HTR-8/SVneo (cell line): Measurements from ENCODE around the gene TNFSF9.
"Not testable (repeated sequence)": the region's sequence is repeated elsewhere in the genome, so short reads cannot be mapped to it uniquely, and the experiment has no call there.

ENCODE experiments used
- DNase-seq: peaks from one replicate; pipeline ENCODE4 v3.0.0; 2011; ENCODE audit warnings: low spot score, mixed read lengths; ENCODE audit not compliant: insufficient read length
- FAIRE-seq: peaks from 2 replicates; lab custom pipeline; 2011; peaks lifted over from hg19 to GRCh38; lab: Jason Lieb, UNC

The TNFSF9 gene

DNA sequence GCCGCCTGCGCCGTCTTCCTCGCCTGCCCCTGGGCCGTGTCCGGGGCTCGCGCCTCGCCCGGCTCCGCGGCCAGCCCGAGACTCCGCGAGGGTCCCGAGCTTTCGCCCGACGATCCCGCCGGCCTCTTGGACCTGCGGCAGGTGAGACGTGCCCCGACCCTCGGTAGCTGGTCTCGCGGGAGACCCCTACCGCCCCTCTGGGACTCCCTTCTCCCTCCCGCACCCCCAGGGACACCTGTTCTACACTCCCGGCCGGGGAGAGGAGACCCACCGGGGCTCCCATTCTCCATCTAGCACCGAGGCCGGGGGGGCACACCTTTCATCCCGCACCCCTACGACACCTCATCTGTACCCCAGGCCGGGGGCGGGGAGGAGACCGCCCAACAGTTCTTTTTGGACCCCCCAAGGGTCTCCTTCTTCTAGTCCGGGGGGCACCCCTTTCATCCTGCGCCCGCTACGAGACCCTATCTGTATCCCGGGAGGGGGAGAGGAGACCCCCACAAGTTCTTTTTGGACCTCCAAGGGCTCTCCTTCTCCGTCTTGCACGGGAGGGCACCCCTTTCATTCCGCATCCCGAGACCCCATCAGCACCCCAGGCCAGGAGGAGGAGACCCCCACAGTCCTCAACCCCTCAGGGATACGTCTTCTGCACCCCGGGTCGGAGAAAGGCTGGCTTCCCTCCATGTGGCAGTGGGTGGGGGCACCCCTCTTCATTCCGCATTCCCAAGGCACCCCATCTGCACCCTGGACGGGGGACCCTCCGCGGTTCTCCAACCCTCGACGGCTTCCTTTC, 533 bp downstream of the TNFSF9 start:
- FAIRE-seq (no peak), DNase-seq (no peak)

DNA sequence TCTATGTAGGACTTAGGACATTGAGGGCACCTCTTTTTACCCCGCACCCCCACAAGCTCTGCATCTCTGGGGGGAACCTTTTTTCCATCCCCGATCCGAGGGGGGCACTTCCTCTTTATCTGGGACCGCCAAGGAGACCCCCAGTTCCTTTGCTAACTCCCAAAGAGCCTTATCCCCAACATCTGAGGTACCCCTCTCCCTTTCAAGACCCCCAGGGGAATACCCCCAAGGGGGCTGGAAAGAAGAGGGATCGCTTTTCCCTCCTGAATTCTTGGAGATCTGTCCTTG, 1.1 kb downstream of the TNFSF9 start:
- DNase-seq (no peak), FAIRE-seq (no peak)

GRCh38 chr19:6532244-6532999, 1.6 kb downstream of the TNFSF9 start:
- FAIRE-seq (peak; percentile 79), DNase-seq (no peak)

- no peak for DNase-seq
- FAIRE-seq, result no peak
These were observed 2.1 kb downstream of the TNFSF9 start for GRCh38 chr19:6533000-6533328.

DNA sequence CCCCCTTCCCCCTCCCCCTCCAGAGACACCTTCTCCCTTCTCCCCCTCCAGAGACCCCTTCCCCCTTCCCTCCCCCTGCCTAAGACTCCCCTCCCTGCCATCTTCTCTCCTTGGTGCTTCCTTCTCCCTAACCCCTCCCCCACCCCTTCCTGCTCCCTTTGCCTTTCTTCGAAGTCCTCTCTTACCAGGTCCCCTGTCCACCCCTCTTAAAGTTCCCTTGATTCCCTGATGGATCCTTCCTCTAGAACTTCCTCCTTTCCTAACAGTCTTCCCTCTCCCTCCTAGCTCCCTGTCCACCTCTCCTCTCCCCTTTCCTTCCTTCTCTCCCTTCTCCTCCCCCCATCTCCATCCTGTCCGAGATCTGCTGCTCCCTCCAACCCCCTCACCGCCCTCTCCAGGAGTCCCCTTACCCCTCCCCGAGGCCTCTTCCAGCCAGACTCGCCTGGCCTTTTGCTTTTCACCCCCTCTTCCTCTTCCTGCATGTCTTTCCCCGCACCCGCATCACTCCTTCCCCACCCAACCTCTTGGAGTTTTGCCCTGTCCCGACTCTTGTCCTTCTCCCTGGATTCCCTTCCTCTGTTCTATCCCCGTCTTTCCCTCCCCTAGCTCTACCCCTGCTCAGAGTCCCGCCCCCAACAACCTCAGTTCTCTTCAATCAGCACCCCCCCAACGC, 3.1 kb downstream of the TNFSF9 start:
- DNase-seq, result no peak
- FAIRE-seq, result no peak

GRCh38 chr19:6534451-6535093, 3.7 kb downstream of the TNFSF9 start:
- DNase-seq (no peak), FAIRE-seq (no peak)

DNA sequence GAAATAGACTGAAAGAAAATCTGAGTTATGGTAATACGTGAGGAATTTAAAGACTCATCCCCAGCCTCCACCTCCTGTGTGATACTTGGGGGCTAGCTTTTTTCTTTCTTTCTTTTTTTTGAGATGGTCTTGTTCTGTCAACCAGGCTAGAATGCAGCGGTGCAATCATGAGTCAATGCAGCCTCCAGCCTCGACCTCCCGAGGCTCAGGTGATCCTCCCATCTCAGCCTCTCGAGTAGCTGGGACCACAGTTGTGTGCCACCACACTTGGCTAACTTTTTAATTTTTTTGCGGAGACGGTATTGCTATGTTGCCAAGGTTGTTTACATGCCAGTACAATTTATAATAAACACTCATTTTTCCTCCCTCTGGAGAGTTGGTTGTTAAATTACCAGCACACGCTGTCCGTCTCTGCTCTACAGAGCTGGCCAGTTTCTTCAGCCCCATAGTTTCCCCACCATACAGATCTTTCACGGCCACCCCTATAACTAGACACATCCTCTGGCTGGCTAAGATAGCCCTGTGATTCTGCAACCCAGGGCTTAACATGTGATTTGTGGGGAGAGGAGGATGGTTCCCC, 4.8 kb downstream of the TNFSF9 start:
- no peak for DNase-seq
- FAIRE-seq, result no peak

DNA sequence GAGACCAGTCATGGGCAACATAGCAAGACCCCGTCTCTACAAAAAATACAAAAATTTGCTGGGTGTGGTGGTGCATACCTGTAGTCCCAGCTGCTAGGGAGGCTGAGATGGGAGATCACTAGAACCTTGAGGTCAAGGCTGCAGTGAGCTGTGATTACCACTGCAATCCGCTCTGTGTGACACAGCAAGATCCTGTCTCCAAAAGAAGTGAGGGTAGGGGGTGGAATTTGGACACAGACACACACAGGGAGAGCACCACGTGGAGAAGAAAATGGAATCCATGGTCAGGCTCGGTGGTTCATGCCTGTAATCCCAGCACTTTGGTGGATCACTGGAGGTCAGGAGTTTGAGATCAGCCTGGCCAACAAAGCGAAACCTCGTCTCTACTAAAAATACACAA, 8.7 kb downstream of the TNFSF9 start:
- DNase-seq (no peak), FAIRE-seq (no peak)

GRCh38 chr19:6540918-6541689, 10.3 kb downstream of the TNFSF9 start:
- FAIRE-seq, result no peak
- DNase-seq, result no peak

- DNase-seq (no peak), FAIRE-seq (no peak)
These were observed 13.1 kb downstream of the TNFSF9 start for GRCh38 chr19:6543866-6544347.

DNA sequence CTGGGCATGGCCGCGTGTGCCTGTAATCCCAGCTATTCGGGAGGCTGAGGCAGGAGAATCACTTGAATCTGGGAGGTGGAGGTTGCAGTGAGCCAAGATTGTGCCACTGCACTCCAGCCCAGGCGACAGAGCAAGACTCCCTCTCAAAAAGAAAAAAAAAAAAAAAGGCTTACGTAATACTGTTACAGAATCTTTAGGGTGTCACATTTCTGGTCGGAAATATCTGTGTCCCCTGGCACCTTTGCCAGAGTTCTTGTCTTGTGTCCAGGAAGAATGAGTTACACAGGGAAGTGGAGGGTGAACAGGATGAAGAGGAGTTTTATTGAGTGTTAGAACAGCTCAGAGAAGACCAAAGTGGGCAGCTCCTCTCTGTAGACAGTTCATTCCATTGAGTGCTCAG, 19.9 kb downstream of the TNFSF9 start:
- not testable (repeated sequence) for DNase-seq, FAIRE-seq

DNA sequence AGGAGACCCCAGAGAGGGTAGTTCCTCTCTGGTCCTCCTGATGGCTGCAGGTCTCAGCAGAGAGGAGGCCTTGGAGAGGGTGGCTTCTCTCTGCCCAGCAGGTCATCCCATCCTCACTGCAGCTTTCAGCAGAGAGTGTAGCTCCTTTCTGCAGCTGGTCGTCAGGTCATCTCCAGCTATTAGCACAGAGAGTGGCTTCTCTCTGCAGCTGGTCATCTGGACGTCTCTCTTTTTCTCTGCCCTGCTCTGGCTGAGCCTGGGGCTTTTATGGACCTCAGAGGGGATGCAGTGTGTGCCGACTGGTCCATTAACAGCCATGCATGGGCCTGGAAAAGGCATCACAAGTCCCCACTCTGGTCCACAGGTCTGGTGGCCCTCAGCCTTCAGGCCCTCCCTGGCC, 20.3 kb downstream of the TNFSF9 start:
- no peak for DNase-seq
- FAIRE-seq, result no peak

GRCh38 chr19:6551607-6552450, 21.0 kb downstream of the TNFSF9 start:
- FAIRE-seq (peak; percentile 9), DNase-seq (no peak)

DNA sequence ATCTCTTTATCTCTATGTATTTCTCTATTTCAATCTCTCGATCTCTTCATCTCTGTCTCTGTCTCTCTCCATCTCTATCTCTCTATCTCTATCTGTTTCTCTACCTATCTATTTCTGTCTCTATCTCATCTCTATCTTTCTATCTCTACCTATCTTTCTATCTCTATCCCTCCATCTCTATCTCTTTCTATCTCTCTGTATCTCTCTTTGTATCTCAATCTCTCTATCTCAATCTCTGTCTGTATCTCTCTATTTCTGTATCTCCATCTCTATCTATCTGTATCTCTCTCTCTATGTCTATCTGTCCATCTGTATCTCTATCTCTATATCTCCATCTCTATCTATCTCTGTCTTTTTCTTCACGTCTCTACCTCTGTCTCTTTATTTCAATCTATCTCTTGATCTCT, 25.2 kb downstream of the TNFSF9 start:
- DNase-seq, result no peak
- FAIRE-seq, result no peak

- no peak for DNase-seq
- no peak for FAIRE-seq
These were observed 25.8 kb downstream of the TNFSF9 start for GRCh38 chr19:6556480-6557195.

DNA sequence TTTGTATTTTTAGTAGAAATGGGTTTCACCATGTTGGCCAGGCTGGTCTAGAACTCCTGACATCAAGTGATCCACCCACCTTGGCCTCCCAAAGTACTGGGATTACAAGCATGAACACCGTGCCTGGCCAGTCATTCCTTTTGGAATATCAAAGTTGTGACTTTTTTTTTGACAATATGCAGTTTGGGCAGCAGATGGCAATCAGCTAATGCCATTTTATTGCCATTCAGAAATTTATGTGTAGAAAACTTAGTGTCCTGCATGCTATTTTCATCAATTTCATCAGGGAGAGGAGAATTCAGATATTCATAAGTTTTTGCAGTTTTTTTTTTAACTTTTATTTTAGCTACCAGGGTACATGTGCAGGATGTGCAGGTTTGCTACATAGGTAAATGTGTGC, 31.6 kb downstream of the TNFSF9 start:
- DNase-seq, FAIRE-seq: not testable (repeated sequence)

- FAIRE-seq, result peak; percentile 23
- DNase-seq, result no peak
These were observed 33.6 kb downstream of the TNFSF9 start for GRCh38 chr19:6564393-6564792.

DNA sequence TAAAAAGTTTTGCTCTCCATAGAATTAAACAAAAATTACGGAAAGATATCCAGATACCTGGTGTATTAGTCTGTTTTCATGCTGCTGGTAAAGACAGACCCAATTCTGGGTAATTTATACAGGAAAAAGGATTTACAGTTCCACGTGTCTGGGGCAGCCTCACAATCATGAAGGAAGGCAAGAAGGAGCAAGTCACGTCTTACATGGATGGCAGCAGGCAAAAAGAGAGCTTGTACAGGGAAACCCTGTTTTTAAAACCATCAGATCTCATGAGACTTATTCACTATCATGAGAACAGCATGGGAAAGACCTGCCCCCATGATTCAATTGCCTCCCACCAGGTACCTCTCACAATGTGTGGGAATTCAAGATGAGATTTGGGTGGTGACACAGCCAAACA, 35.9 kb downstream of the TNFSF9 start:
- not testable (repeated sequence) for FAIRE-seq, DNase-seq
